Astrocyte (in vitro differentiated cells and primary cell): ENCODE results near the gene PRMT2. TPM values are rescaled to one million over a fixed set of nuclear protein-coding genes. Genes with fewer than 3 reads are reported as not detected.

Source experiments
- DNase-seq: peaks from one replicate; pipeline ENCODE4 v3.0.0-alpha.2; 2010; ENCODE audit warnings: low read depth
- FAIRE-seq: peaks from 2 replicates; lab custom pipeline; 2011; peaks lifted over from hg19 to GRCh38; lab: Jason Lieb, UNC
- H2AFZ ChIP-seq: 2 replicates; pipeline ENCODE4 v1.6.0; 2012; ENCODE audit warnings: low read depth, low read length, inconsistent platforms
- H3K27ac ChIP-seq: 2 replicates; pipeline ENCODE4 v1.5.1; 2011; ENCODE audit warnings: low read depth, low read length, inconsistent platforms
- H3K27me3 ChIP-seq: 2 replicates; pipeline ENCODE4 v1.6.0; 2011; ENCODE audit warnings: low read length, inconsistent platforms; ENCODE audit not compliant: insufficient read depth
- H3K36me3 ChIP-seq: 2 replicates; pipeline ENCODE4 v1.5.1; 2011; ENCODE audit warnings: low read length, inconsistent platforms; ENCODE audit not compliant: insufficient read depth
- H3K4me1 ChIP-seq: 2 replicates; pipeline ENCODE4 v1.5.1; 2011; ENCODE audit warnings: low read length, inconsistent platforms; ENCODE audit not compliant: insufficient read depth
- H3K4me2 ChIP-seq: 2 replicates; pipeline ENCODE4 v1.6.0; 2012; ENCODE audit warnings: low read length, inconsistent platforms
- H3K4me3 ChIP-seq: 2 replicates; pipeline ENCODE4 v1.5.1; 2011; ENCODE audit warnings: low read depth, mild to moderate bottlenecking, low read length, inconsistent platforms; ENCODE audit not compliant: insufficient read depth
- H3K79me2 ChIP-seq: 2 replicates; pipeline ENCODE4 v1.6.0; 2012; ENCODE audit warnings: mild to moderate bottlenecking, low read length, inconsistent platforms; ENCODE audit not compliant: insufficient read depth
- H3K9ac ChIP-seq: 2 replicates; pipeline ENCODE4 v1.6.0; 2012; ENCODE audit warnings: mild to moderate bottlenecking, low read length, inconsistent platforms
- H3K9me3 ChIP-seq: 2 replicates; pipeline ENCODE4 v1.5.1; 2012; ENCODE audit warnings: low read depth, mild to moderate bottlenecking, low read length, inconsistent platforms; ENCODE audit not compliant: insufficient read depth
- H4K20me1 ChIP-seq: 2 replicates; pipeline ENCODE4 v1.6.0; 2012; ENCODE audit warnings: low read length, inconsistent platforms; ENCODE audit not compliant: insufficient read depth
- H3K27ac Mint-ChIP-seq: one replicate; pipeline ENCODE4 v1.8.0; 2021; ENCODE audit warnings: mild to moderate bottlenecking, mixed read lengths; ENCODE audit not compliant: unreplicated experiment
- H3K27me3 Mint-ChIP-seq: one replicate; pipeline ENCODE4 v1.8.0; 2021; ENCODE audit warnings: low read depth, mixed read lengths; ENCODE audit not compliant: unreplicated experiment
- H3K36me3 Mint-ChIP-seq: one replicate; pipeline ENCODE4 v1.8.0; 2021; ENCODE audit warnings: low read depth, mixed read lengths; ENCODE audit not compliant: unreplicated experiment
- H3K4me1 Mint-ChIP-seq: one replicate; pipeline ENCODE4 v1.8.0; 2021; ENCODE audit warnings: low read depth, mixed read lengths; ENCODE audit not compliant: unreplicated experiment
- H3K4me3 Mint-ChIP-seq: one replicate; pipeline ENCODE4 v1.8.0; 2021; ENCODE audit warnings: mild to moderate bottlenecking, moderate library complexity, mixed read lengths; ENCODE audit not compliant: unreplicated experiment
- H3K9me3 Mint-ChIP-seq: one replicate; pipeline ENCODE4 v1.8.0; 2021; ENCODE audit warnings: mild to moderate bottlenecking, mixed read lengths; ENCODE audit not compliant: unreplicated experiment
- CTCF ChIP-seq: IDR thresholded peaks from 2 replicates; pipeline ENCODE4 v1.5.1; 2011; ENCODE audit warnings: low read depth, mild to moderate bottlenecking, inconsistent platforms, low read length, moderate library complexity; ENCODE audit not compliant: insufficient read depth
- EZH2 ChIP-seq: IDR thresholded peaks from 2 replicates; pipeline ENCODE4 v1.6.1; 2012; ENCODE audit warnings: mild to moderate bottlenecking, low read length, inconsistent platforms; ENCODE audit not compliant: insufficient read depth
- total RNA-seq: library from RNA; stranded (reverse); gene quantifications from 2 replicates; pipeline ENCODE4 v1.2.1, GENCODE V29; 2021

The PRMT2 gene
- total RNA-seq, 1 donor from 2014 or later = 106 TPM

- Histone ChIP-seq H3K4me2 (peak overlapping the region; percentile 74), H3K4me3 (peak overlapping the region; percentile 30)
- no peak for FAIRE-seq
Observed at GRCh38 chr21:46661642-46662366, 26.3 kb downstream of the PRMT2 start.

GRCh38 chr21:46662367-46662654 is 26.8 kb downstream of the PRMT2 start:
- H3K27ac ChIP-seq = no peak overlapping the region
- H3K9me3 Mint-ChIP-seq = no peaks in the 10 kb centered on the region
- no peak overlapping the region for H3K4me3 Mint-ChIP-seq
- peaks cover 5% of the 10 kb centered on the region for H3K4me1 ChIP-seq
- no peak overlapping the region for H3K4me3 ChIP-seq
- no peaks in the 10 kb centered on the region for H3K79me2 ChIP-seq
- TF ChIP-seq EZH2 (no peak), CTCF (no peak)
- H3K36me3 Mint-ChIP-seq = peaks cover 12% of the 10 kb centered on the region
- peaks cover 5% of the 10 kb centered on the region for H3K4me1 Mint-ChIP-seq
- H3K27me3 ChIP-seq = no peaks in the 10 kb centered on the region
- DNase-seq (no peak), FAIRE-seq (no peak)
- H3K4me2 ChIP-seq = no peak overlapping the region
- peaks cover 15% of the 10 kb centered on the region for H4K20me1 ChIP-seq
- no peaks in the 10 kb centered on the region for H3K9me3 ChIP-seq
- no peaks in the 10 kb centered on the region for H3K27me3 Mint-ChIP-seq
- no peak overlapping the region for H3K27ac Mint-ChIP-seq
- H3K9ac ChIP-seq = no peak overlapping the region
- peaks cover 14% of the 10 kb centered on the region for H3K36me3 ChIP-seq
- H2AFZ ChIP-seq = no peak overlapping the region

More at GRCh38 chr21:46661642-46662366, 26.3 kb downstream of the PRMT2 start:
- peaks cover 14% of the 10 kb centered on the region for H3K36me3 Mint-ChIP-seq
- no peak overlapping the region for H3K27ac Mint-ChIP-seq
- peaks cover 18% of the 10 kb centered on the region for H3K36me3 ChIP-seq
- H3K4me1 Mint-ChIP-seq = peaks cover 5% of the 10 kb centered on the region
- TF ChIP-seq EZH2 (no peak), CTCF (no peak)
- peaks cover 15% of the 10 kb centered on the region for H4K20me1 ChIP-seq
- H3K27ac ChIP-seq = no peak overlapping the region
- H3K79me2 ChIP-seq = no peaks in the 10 kb centered on the region
- no peaks in the 10 kb centered on the region for H3K27me3 Mint-ChIP-seq
- H3K4me3 Mint-ChIP-seq = no peak overlapping the region
- no peaks in the 10 kb centered on the region for H3K27me3 ChIP-seq
- no peak for DNase-seq
- H2AFZ ChIP-seq = peak overlapping the region; percentile 12
- no peaks in the 10 kb centered on the region for H3K9me3 Mint-ChIP-seq
- peaks cover under 1% of the 10 kb centered on the region for H3K4me1 ChIP-seq
- no peak overlapping the region for H3K9ac ChIP-seq
- H3K9me3 ChIP-seq = no peaks in the 10 kb centered on the region
